Suprapubic skin (tissue), 4 donors: ENCODE measurements around the gene STOML1. TPM values are rescaled to one million over a fixed set of nuclear protein-coding genes. Genes with fewer than 3 reads are reported as not detected.
A peak's percentile ranks its signal among the peaks of the same experiment; 100 is the strongest.

Experiments used
- DNase-seq, 2 donors: peaks; one replicate each; pipeline ENCODE4 v3.0.0-alpha.2; 2019; ENCODE audit warnings: low spot score in 2 of 2
- H3K27ac ChIP-seq: fragments of 200-600 bp; sonication (generic); one replicate; pipeline ENCODE4 v1.5.1; 2019
- H3K27me3 ChIP-seq: fragments of 200-600 bp; sonication (generic); one replicate; pipeline ENCODE4 v1.5.1; 2019
- H3K36me3 ChIP-seq: fragments of 200-600 bp; sonication (generic); one replicate; pipeline ENCODE4 v1.5.1; 2019
- H3K4me1 ChIP-seq: fragments of 200-600 bp; sonication (generic); one replicate; pipeline ENCODE4 v1.5.1; 2019
- H3K4me3 ChIP-seq: fragments of 200-600 bp; sonication (generic); one replicate; pipeline ENCODE4 v1.5.1; 2019; ENCODE audit warnings: mild to moderate bottlenecking
- H3K9me3 ChIP-seq: fragments of 200-600 bp; sonication (generic); one replicate; pipeline ENCODE4 v1.5.1; 2019
- CTCF ChIP-seq, 2 donors: fragments of 200-600 bp in 1 of 2; fragments of 450-650 bp in 1 of 2; sonication (generic) in 1 of 2; IDR thresholded peaks; one replicate each; pipeline ENCODE4 v1.5.1; 2016 to 2019; ENCODE audit warnings: antibody characterized with exemption in 2 of 2, mild to moderate bottlenecking in 1 of 2, moderate library complexity in 1 of 2
- EP300 ChIP-seq: sonication (generic); formaldehyde crosslinking; IDR thresholded peaks from one replicate; pipeline ENCODE4 v1.6.1; 2017; ENCODE audit warnings: antibody characterized with exemption
- POLR2A ChIP-seq, 2 donors: fragments of 450-650 bp; IDR thresholded peaks; one replicate each; pipeline ENCODE4 v1.6.1; 2017; ENCODE audit warnings: antibody characterized with exemption in 2 of 2, mild to moderate bottlenecking in 2 of 2, moderate library complexity in 2 of 2
- POLR2AphosphoS5 ChIP-seq, 3 donors: sonication (generic); formaldehyde crosslinking; IDR thresholded peaks; one replicate each; pipeline ENCODE4 v1.6.1; 2017; ENCODE audit warnings: antibody characterized with exemption in 3 of 3
- WGBS: methylation state at CpG from one replicate; pipeline ENCODE4 v1.1.5; 2018; 5-methylcytosine and 5-hydroxymethylcytosine counted together
- total RNA-seq, 4 donors: library from RNA; depleted of rRNA; stranded (reverse); fragments of >200 nt; gene quantifications; one replicate each; pipeline ENCODE4 v1.1.0, GENCODE V29; 2016

The STOML1 gene
- total RNA-seq, 4 donors from 2014 or later: 9.7 to 25.3 (median 10.7) TPM

GRCh38 chr15:73954188-73955145 lies 37.6 kb downstream of the STOML1 start:
- H3K4me3 ChIP-seq: no peak overlapping the region
- no peaks in the 10 kb centered on the region for H3K27me3 ChIP-seq
- H3K36me3 ChIP-seq: no peaks in the 10 kb centered on the region
- TF ChIP-seq EP300: no peak
- TF ChIP-seq POLR2AphosphoS5 (IDR thresholded peaks at IDR 0.05): no peak
- TF ChIP-seq CTCF (IDR thresholded peaks at IDR 0.05): no peak
- no peak for TF ChIP-seq POLR2A (IDR thresholded peaks at IDR 0.05)
- peak in 1 of 2 donors; percentile 41 for DNase-seq
- 94% methylated on average over 24 of the region's 27 CpGs for WGBS
- H3K4me1 ChIP-seq: peaks cover 48% of the 10 kb centered on the region
- no peak overlapping the region for H3K27ac ChIP-seq
- H3K9me3 ChIP-seq: no peaks in the 10 kb centered on the region

- TF ChIP-seq POLR2A (IDR thresholded peaks at IDR 0.05) (no peak), EP300 (no peak), CTCF (IDR thresholded peaks at IDR 0.05) (no peak), POLR2AphosphoS5 (IDR thresholded peaks at IDR 0.05) (no peak)
- peak in 1 of 2 donors; percentile 55 for DNase-seq
- WGBS: 78% methylated on average over 4 of the region's 10 CpGs
These were observed 39.0 kb downstream of the STOML1 start for GRCh38 chr15:73952913-73953750.

DNA sequence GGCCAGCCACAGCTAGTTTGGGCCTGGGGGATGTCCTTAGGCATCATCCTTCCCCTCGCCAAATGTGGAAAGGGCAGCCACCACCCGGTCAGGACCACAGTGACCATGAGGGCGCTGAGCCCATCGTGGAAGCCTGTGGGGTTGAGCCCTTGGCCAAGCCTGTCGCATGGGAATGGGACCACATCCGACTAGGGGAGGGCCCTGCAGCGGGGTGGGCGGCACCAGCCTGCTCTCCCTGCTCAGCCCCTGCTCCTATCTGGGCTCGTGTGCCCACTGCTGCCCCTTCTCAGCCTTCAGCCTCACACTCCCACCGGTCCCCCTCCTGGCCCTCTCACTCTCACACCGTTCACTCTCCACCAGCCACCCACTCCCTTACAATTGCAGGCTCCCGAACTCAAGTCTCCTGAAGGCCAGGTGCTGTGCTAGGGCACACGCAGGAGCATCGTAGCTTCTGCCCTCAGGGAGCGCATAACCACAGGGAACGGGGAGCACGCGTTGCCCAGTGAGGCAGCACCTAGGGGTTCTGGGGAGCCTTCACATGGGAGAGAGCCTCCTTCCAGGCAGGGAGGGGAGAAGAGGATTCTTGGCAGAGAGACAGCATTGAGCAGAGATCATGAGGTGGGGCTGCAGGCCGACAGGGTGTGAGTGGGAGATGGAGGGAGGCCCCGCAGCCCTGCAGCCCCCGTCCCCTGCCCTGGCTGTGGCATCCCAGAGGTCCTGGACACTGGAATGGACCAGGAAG lies 39.8 kb downstream of the STOML1 start:
- TF ChIP-seq POLR2A (IDR thresholded peaks at IDR 0.05) (no peak), EP300 (no peak), CTCF (IDR thresholded peaks at IDR 0.05) (no peak), POLR2AphosphoS5 (IDR thresholded peaks at IDR 0.05) (no peak)
- Histone ChIP-seq H3K27ac (peak overlapping the region; percentile 88), H3K4me1 (peaks cover 47% of the 10 kb centered on the region), H3K27me3 (no peaks in the 10 kb centered on the region), H3K9me3 (no peaks in the 10 kb centered on the region), H3K36me3 (peaks cover 7% of the 10 kb centered on the region), H3K4me3 (no peak overlapping the region)
- 77% methylated on average over 12 of the region's 21 CpGs for WGBS
- peak in 1 of 2 donors; percentile 57 for DNase-seq

More at GRCh38 chr15:73952913-73953750, 39.0 kb downstream of the STOML1 start:
- no peak overlapping the region for H3K4me3 ChIP-seq
- no peak overlapping the region for H3K27ac ChIP-seq
- no peaks in the 10 kb centered on the region for H3K36me3 ChIP-seq
- no peaks in the 10 kb centered on the region for H3K9me3 ChIP-seq
- H3K27me3 ChIP-seq: no peaks in the 10 kb centered on the region
- peaks cover 48% of the 10 kb centered on the region for H3K4me1 ChIP-seq

- Histone ChIP-seq H3K36me3 (peaks cover 11% of the 10 kb centered on the region), H3K27me3 (no peaks in the 10 kb centered on the region), H3K27ac (peak overlapping the region; percentile 88), H3K9me3 (no peaks in the 10 kb centered on the region), H3K4me3 (no peak overlapping the region), H3K4me1 (peaks cover 39% of the 10 kb centered on the region)
- no peak for TF ChIP-seq POLR2AphosphoS5 (IDR thresholded peaks at IDR 0.05)
- DNase-seq: peak in 1 of 2 donors; percentile 64
- 69% methylated on average over 12 of the region's 13 CpGs for WGBS
These were observed 40.5 kb downstream of the STOML1 start for GRCh38 chr15:73951601-73952000.

GRCh38 chr15:73950831-73951561 lies 41.1 kb downstream of the STOML1 start:
- TF ChIP-seq POLR2AphosphoS5 (IDR thresholded peaks at IDR 0.05) (peak in 2 of 3 donors; percentile 65 to 84), EP300 (no peak), POLR2A (IDR thresholded peaks at IDR 0.05) (no peak), CTCF (IDR thresholded peaks at IDR 0.05) (peak; percentile 57 to 75)
- Histone ChIP-seq H3K4me3 (no peak overlapping the region), H3K36me3 (peaks cover 11% of the 10 kb centered on the region), H3K27ac (peak overlapping the region; percentile 88), H3K27me3 (no peaks in the 10 kb centered on the region), H3K9me3 (no peaks in the 10 kb centered on the region), H3K4me1 (peaks cover 35% of the 10 kb centered on the region)
- 19% methylated on average over 14 of the region's 15 CpGs for WGBS
- peak; percentile 91 to 93 for DNase-seq
